ENCODE results near the gene ZCCHC24.

The ZCCHC24 gene

GRCh38 chr10:79431428-79431827 lies 14.0 kb downstream of the ZCCHC24 start:
- no peak for DNase-seq (ENCODE audit: low read depth)

GRCh38 chr10:79430936-79431335 lies 14.5 kb downstream of the ZCCHC24 start:
- DNase-seq (ENCODE audit: low read depth), result no peak

GRCh38 chr10:79430325-79430905 lies 15.0 kb downstream of the ZCCHC24 start:
- no peak for DNase-seq (ENCODE audit: low read depth)

- DNase-seq (ENCODE audit: low read depth), result no peak
Measured at GRCh38 chr10:79429751-79430150, 15.7 kb downstream of the ZCCHC24 start.

- DNase-seq (ENCODE audit: low read depth), result no peak
Measured at GRCh38 chr10:79427965-79428364, 17.5 kb downstream of the ZCCHC24 start.

DNA sequence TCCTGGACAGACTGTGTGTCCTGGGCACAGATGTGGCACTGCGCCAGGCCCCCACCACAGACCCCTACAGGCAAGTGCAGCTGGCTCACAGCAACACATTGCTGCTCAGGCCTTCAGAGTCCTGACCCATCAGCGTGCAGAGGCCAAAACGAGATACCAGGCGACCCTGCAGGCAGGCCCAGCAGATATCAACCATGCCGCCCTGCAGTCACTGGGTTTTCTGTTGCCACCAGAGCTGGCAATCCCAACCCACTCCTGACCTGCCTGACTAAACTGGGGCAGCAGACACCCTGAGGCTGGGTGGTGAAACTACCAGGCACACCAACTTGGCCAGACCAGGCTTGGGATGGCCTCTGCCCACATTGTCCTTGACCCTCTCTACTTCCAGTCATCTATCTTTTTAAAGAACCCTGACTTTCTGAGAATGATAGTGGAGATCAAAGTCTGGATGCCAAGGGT lies 20.3 kb downstream of the ZCCHC24 start:
- no peak for DNase-seq (ENCODE audit: low read depth)

- no peak for DNase-seq (ENCODE audit: low read depth)
Measured at GRCh38 chr10:79424221-79425073, 21.0 kb downstream of the ZCCHC24 start.

DNA sequence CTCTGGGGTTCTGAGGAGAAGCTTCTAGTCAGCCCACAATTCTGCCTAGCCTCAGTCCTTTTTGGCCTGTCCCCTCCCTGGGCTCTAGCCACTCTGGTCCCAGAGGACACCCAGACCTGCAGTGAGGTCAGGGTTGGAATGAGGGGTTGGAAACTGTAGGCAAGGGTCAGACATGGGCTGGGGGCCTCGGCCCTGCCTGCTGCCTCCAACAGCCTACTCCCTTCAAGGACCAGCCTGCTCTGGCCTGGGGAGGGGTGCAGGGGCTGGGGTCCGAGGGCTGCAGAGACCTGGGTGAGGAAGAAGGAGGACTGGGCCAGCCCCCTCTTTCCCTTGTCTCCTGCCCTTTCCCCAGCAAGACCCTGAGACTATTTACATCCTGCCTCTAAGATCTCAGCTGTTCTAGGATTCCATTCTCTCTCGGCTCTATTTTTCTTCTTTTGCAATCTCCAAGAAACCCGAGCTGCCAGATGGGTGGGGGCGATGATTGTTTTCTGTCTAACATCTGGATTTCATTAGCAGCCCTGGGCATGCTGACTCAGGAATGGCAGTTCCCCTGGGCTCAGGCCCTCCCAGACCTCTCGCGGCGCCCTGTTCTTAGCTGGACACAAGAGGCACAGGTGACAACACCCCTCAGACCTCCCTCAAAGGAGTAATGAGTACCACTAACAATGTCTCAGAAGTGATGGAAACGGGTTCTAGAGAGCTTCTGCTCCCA lies 23.1 kb downstream of the ZCCHC24 start:
- DNase-seq (ENCODE audit: low read depth), result no peak

- no peak for DNase-seq (ENCODE audit: low read depth)
Measured at GRCh38 chr10:79420974-79421688, 24.3 kb downstream of the ZCCHC24 start.

DNA sequence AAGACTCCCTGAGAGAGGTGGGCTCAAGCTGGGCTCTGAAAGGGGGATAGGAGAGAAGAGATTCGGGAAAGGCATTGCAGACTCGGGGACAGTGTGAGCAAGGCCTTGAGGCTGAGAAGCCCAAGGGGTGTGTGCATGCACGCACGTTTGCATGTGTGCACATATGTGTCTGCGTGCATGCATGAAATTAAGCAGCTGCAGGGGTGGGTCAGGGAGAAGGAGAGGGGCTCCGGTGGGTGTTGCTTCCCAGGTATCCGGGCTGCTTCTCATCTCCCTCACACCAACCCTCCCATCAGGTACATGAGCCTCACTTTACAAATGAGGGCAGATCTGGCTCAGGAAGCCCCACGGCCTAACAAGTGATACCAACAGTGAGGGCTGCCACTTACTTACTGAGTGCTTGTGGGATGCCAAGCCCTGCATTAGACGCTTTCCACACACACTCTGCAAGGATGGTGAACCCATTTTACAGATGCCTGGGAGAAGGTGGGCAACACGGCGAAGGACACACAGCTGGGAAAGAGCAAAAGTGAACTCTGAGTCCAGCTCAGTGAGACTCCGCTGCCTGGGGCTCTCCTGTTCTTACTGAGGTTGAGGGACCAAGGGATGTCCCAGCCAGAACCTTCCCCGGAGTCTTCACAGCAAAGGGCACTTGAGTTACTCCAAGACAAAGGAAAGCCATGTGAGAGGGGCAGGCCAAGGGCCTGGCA lies 26.4 kb downstream of the ZCCHC24 start:
- no peak for DNase-seq (ENCODE audit: low read depth)

DNA sequence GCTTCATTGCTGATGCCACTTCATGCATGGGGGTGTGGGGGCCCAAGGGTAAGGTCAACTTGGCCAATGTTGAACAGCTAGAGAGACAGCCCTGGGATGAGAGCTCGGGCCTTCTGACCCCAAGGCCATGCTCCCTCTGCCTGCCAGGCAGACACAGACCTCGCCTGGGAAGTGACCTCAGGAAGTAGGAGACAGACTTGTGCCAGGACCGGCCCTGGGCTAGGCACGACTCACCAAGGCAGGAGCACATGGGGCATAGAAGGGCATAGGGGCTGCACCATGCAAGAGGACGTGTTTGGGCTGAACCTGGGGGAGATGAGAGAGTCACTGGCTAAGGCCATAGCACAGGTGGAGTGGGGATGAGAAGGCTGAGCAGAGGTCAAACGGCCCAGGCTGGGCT lies 27.1 kb downstream of the ZCCHC24 start:
- DNase-seq (ENCODE audit: low read depth), result no peak

DNA sequence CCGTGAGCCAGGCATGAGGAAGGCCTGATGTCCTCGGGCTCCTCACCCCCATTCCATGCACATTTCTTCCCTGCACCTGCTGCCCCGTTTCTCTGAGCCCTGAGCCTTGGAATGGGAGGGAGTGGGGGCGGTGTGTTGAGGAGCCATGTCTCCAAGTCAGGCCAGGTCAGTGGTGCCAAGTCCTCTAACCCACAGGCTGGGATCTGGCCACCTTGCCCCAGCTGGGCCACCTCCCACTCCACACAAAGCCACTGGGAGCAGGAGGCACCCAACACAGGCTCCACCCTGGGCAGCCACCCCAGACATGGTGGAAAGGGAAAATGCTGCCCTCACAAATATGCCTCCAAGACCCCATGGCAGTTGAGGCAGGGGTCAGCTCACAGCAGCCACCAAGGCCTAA lies 27.7 kb downstream of the ZCCHC24 start:
- no peak for DNase-seq (ENCODE audit: low read depth)

GRCh38 chr10:79417266-79417665 lies 28.2 kb downstream of the ZCCHC24 start:
- DNase-seq (ENCODE audit: low read depth), result no peak

DNA sequence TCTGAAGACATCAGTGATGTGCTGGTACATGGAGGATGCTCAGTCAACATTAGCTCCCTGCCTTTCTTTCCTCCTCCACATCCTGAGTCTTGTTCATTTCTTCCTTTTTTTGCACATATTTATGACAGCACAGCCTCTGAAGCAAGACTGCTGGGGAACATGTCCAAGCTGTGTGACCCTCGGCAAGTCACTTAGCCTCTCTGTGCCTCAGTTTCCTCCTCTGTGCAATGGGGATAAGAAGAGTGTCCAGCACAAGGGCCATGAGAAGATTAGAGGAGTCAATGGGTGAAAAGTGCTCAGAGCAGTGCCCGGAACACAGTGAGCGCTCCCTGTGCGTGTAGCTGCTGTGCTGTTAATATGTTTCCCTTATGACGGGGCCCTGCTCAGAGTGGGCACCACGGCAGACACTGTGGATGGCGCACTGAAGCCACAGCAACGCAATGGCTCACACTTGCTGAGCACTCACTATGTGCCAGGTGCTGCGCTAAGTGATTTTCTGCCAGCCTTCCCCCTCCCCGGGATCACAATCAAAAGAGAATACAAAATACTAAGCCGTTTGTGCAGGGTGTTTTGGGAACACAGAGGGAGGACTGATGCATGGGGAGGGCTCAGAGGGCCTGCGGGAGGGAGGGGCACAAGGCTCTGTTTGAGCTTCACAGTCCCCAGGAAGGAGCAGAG lies 28.7 kb downstream of the ZCCHC24 start:
- no peak for DNase-seq (ENCODE audit: low read depth)

- no peak for DNase-seq (ENCODE audit: low read depth)
Measured at GRCh38 chr10:79415736-79416577, 29.5 kb downstream of the ZCCHC24 start.

- no peak for DNase-seq (ENCODE audit: low read depth)
Measured at GRCh38 chr10:79414714-79415113, 30.7 kb downstream of the ZCCHC24 start.

GRCh38 chr10:79413196-79413595 lies 32.2 kb downstream of the ZCCHC24 start:
- DNase-seq (ENCODE audit: low read depth), result no peak

DNA sequence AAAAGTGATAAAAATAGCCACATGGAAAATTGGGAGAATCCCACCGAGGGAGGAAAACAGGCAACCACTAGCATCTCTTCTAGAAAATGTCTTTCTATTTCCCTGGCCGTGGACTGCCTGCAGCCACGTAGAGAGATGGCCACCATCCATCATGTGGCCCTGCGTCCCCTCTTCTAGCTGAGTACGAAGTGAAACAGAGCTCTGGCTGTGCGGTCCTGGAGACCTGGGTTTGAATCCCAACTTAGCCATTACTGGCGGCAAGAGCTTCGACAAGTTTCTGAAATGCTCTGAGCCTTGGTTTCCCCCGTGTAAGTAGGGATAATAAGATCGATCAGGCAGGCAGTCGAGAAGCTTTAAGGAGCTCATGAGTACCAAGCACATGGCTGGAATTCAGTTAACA lies 32.9 kb downstream of the ZCCHC24 start:
- DNase-seq (ENCODE audit: low read depth), result no peak

- no peak for DNase-seq (ENCODE audit: low read depth)
Measured at GRCh38 chr10:79411546-79412495, 33.6 kb downstream of the ZCCHC24 start.

All from stimulated activated CD8-positive, alpha-beta memory T cell treated with anti-CD3 and anti-CD28 coated beads, Interleukin-12 subunit alpha, Interleukin-12 subunit beta, amount 100 ng/mL, for 1 hour (primary cell).